T-helper 9 cell (primary cell): ENCODE measurements around the gene C17orf75.
"Not testable (repeated sequence)": the region's sequence is repeated elsewhere in the genome, so short reads cannot be mapped to it uniquely, and the experiment has no call there.

Experiments
- DNase-seq: peaks from one replicate; pipeline ENCODE4 v3.0.0-alpha.2; 2020
- total RNA-seq, 2 donors: gene quantifications; one replicate each; lab custom pipeline; 2026; lab: John Stamatoyannopoulos, UW

C17orf75 gene
- 9.9 to 20.8 reads per million in 2 donors for total RNA-seq

GRCh38 chr17:32341857-32342602 lies at the start of gene C17orf75:
Gene C17orf75 (minus strand): TSS chr17:32342173. CDS start chr17:32342139, 34 bp downstream.
- peak; percentile 60 for DNase-seq

GRCh38 chr17:32388613-32389459 lies 46.9 kb upstream of the C17orf75 start:
- DNase-seq, result no peak

GRCh38 chr17:32388128-32388527 lies 46.2 kb upstream of the C17orf75 start:
- not testable (repeated sequence) for DNase-seq

- no peak for DNase-seq
These were observed 44.9 kb upstream of the C17orf75 start for GRCh38 chr17:32386844-32387243.

- no peak for DNase-seq
These were observed 44.0 kb upstream of the C17orf75 start for GRCh38 chr17:32385971-32386370.

- no peak for DNase-seq
These were observed 43.1 kb upstream of the C17orf75 start for GRCh38 chr17:32385121-32385520.

- no peak for DNase-seq
These were observed 42.0 kb upstream of the C17orf75 start for GRCh38 chr17:32383926-32384434.

- DNase-seq, result no peak
These were observed 40.7 kb upstream of the C17orf75 start for GRCh38 chr17:32382526-32383223.

- no peak for DNase-seq
These were observed 28.5 kb upstream of the C17orf75 start for GRCh38 chr17:32370426-32370825.

- DNase-seq, result no peak
These were observed 19.3 kb upstream of the C17orf75 start for GRCh38 chr17:32361270-32361669.

GRCh38 chr17:32357615-32358014 lies 15.6 kb upstream of the C17orf75 start:
- no peak for DNase-seq

- no peak for DNase-seq
These were observed 14.8 kb upstream of the C17orf75 start for GRCh38 chr17:32356750-32357149.

GRCh38 chr17:32356378-32356743 lies 14.4 kb upstream of the C17orf75 start:
- DNase-seq, result no peak

GRCh38 chr17:32355649-32356377 lies 13.8 kb upstream of the C17orf75 start:
- DNase-seq, result no peak

GRCh38 chr17:32352734-32353133 lies 10.8 kb upstream of the C17orf75 start:
- DNase-seq, result not testable (repeated sequence)

GRCh38 chr17:32350666-32351418 lies 8.9 kb upstream of the C17orf75 start:
- DNase-seq, result peak; percentile 22

GRCh38 chr17:32349854-32350665 lies 8.1 kb upstream of the C17orf75 start, which contains the start of gene ZNF207:
Gene ZNF207 (plus strand): TSS chr17:32350157. CDS start chr17:32350286, 129 bp downstream.
- peak; percentile 90 for DNase-seq

GRCh38 chr17:32349503-32349853 lies 7.5 kb upstream of the C17orf75 start:
- DNase-seq, result no peak

GRCh38 chr17:32348483-32348800 lies 6.5 kb upstream of the C17orf75 start:
- DNase-seq, result no peak

- DNase-seq, result no peak
These were observed 4.1 kb upstream of the C17orf75 start for GRCh38 chr17:32345951-32346600.
